Activated T-cell treated with anti-CD3 and anti-CD28 coated beads, Interleukin-2, amount 50 U/mL, for 72 hours (primary cell): ENCODE results near the gene LRRN4CL. TPM values are rescaled to one million over a fixed set of nuclear protein-coding genes. Genes with fewer than 3 reads are reported as not detected.
"Not testable (repeated sequence)": the region's sequence is repeated elsewhere in the genome, so short reads cannot be mapped to it uniquely, and the experiment has no call there.

Source experiments
- ATAC-seq, 2 donors: fragments of 150-1000 bp; cut with Tn5 transposase; replicated peaks in 1 of 2; 2 replicates each; pipeline ENCODE4 v1.10.0; 2021; ENCODE audit warnings: moderate library complexity in 2 of 2, mild to moderate bottlenecking in 1 of 2
- DNase-seq, 2 donors: peaks; one replicate each; pipeline ENCODE4 v3.0.0; 2021 to 2022; ENCODE audit warnings: mixed read lengths in 1 of 2
- H3K27ac Mint-ChIP-seq: one replicate; pipeline ENCODE4 v1.8.0; 2022; ENCODE audit warnings: mild to moderate bottlenecking, moderate library complexity, mixed read lengths
- H3K27me3 Mint-ChIP-seq: one replicate; pipeline ENCODE4 v1.8.0; 2022; ENCODE audit warnings: low read depth, mixed read lengths
- H3K36me3 Mint-ChIP-seq, 2 donors: one replicate each; pipeline ENCODE4 v1.8.0; 2022; ENCODE audit warnings: mixed read lengths in 2 of 2, mild to moderate bottlenecking in 1 of 2; ENCODE audit not compliant: insufficient read depth in 2 of 2
- H3K4me1 Mint-ChIP-seq: one replicate; pipeline ENCODE4 v1.8.0; 2022; ENCODE audit warnings: low read depth, mixed read lengths
- H3K4me3 Mint-ChIP-seq, 2 donors: one replicate each; pipeline ENCODE4 v1.8.0; 2022; ENCODE audit warnings: mild to moderate bottlenecking in 2 of 2, mixed read lengths in 2 of 2, moderate library complexity in 2 of 2
- H3K9me3 Mint-ChIP-seq, 2 donors: one replicate each; pipeline ENCODE4 v1.8.0; 2022; ENCODE audit warnings: mixed read lengths in 2 of 2
- total RNA-seq, 2 donors: library from RNA; stranded (reverse); gene quantifications; one replicate each; pipeline ENCODE4 v1.2.3, GENCODE V29; 2022

The LRRN4CL gene
- total RNA-seq, 2 donors from 2014 or later: 0.12 to 0.38 TPM

GRCh38 chr11:62665599-62666258, 23.6 kb downstream of the LRRN4CL start:
- no peaks in the 10 kb centered on the region for H3K27me3 Mint-ChIP-seq
- peaks cover 50% of the 10 kb centered on the region for H3K4me1 Mint-ChIP-seq
- H3K36me3 Mint-ChIP-seq: peaks cover 4 to 16% of the 10 kb centered on the region in 2 donors
- H3K27ac Mint-ChIP-seq: peak overlapping the region; percentile 95
- peak; percentile 62 to 73 for DNase-seq
- H3K9me3 Mint-ChIP-seq: no peaks in the 10 kb centered on the region
- ATAC-seq: peak; percentile 27 to 39
- H3K4me3 Mint-ChIP-seq: peak overlapping the region; percentile 96 to 97

DNA sequence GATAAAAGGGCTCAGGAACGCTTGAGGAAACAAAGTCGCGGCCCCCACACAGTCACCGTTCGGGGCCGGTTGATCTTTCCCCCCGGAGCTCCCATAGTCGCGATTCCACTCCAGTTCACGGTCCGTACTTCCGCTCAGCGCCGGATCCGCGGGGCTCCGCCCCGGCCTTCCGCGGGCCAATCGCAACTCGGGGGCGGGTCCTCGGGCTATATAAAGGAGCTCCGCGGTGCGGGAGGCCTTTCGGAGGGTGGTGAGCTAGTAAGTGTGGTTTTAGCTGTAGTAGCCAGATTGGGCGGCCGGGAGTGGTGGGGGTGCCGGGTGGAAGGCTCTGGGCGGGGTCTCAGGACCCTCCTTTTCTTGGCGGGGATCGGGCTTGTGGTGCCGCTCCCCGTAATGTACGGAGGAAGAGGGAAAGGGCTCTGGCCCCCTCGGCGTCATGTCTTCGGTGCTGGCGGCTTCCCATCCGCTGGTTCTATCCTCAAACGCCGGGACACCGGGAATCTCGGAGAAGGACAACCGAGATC, 24.2 kb downstream of the LRRN4CL start, which contains the start of the genes C11orf98 and CSKMT:
C11orf98 (minus strand) TSS at position 136 of the 524 bp plus-strand sequence; CDS start at position 95, 41 bp downstream.
CSKMT (plus strand) TSS at position 238 of the 524 bp plus-strand sequence. CDS start 568 bp downstream, outside the sequence.
- Mint-ChIP-seq H3K9me3 (no peaks in the 10 kb centered on the region), H3K4me3 (peak within 1 kb of the TSS; percentile 96 to 97), H3K27me3 (no peaks in the 10 kb centered on the region), H3K4me1 (peaks cover 45% of the 10 kb centered on the region), H3K36me3 (peaks cover 4 to 16% of the 10 kb centered on the region in 2 donors), H3K27ac (peak within 1 kb of the TSS; percentile 95)
- peak; percentile 97 to 99 for DNase-seq
- peak; percentile 86 to 90 for ATAC-seq

DNA sequence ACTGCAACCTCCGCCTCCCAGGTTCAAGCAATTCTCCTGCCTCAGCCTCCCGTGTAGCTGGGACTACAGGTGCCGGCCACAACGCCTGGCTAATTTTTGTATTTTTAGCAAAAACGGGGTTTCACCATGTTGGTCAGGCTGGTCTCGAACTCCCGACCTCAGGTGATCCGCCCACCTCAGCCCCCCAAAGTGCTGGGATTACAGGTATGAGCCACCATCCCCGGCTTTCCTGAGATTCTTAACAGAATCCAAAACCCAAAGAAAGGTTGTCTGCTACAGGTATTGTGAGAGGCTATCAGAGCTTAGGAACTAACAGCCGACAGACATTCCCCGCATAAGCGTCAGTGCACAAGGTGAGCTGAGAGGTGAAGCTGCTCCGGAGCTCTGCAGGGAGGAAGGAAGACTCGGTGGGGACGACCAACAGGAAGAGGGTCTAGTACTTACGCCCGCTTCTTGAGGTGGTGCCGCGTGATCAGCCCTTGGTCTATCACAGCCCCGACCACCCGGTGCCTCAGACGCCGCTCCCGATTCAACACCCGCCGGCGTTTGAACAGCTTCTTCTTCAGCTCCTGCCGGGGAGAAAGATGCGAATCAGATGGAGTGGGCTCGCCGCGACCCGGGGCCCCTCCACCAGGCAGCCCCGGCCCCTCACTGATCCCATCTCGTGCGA, 24.8 kb downstream of the LRRN4CL start:
- ATAC-seq (peak; percentile 54), DNase-seq (peak; percentile 69 to 72)
- Mint-ChIP-seq H3K4me3 (peak overlapping the region; percentile 96 to 97), H3K27me3 (no peaks in the 10 kb centered on the region), H3K4me1 (peaks cover 39% of the 10 kb centered on the region), H3K9me3 (no peaks in the 10 kb centered on the region), H3K27ac (peak overlapping the region; percentile 95), H3K36me3 (peaks cover 4 to 16% of the 10 kb centered on the region in 2 donors)

- no peaks in the 10 kb centered on the region for H3K36me3 Mint-ChIP-seq
- no peaks in the 10 kb centered on the region for H3K27me3 Mint-ChIP-seq
- peaks cover 24% of the 10 kb centered on the region for H3K4me1 Mint-ChIP-seq
- no peaks in the 10 kb centered on the region for H3K9me3 Mint-ChIP-seq
- H3K4me3 Mint-ChIP-seq: no peak overlapping the region
- no peak for DNase-seq
- no peak for ATAC-seq
- H3K27ac Mint-ChIP-seq: peak overlapping the region; percentile 36
Observed at GRCh38 chr11:62656796-62657429, 32.4 kb downstream of the LRRN4CL start.

DNA sequence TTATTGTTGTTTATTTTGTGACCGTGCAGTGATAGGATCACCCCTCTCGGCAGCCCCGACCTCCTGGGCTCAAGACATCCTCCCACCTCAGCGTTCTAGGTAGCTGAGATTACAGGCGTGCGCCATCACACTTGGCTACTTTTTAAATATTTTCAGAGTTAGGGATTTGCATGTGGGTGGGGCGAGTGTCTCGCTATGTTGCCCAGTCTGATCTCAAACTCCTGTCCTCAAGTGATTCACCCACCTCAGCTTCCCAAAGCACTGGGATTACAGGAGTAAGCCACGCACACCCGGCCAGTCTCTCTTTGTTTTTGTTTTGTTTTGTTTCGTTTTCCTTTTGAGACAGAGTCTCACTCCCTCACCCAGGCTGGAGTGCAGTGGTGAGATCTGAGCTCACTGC, 35.0 kb downstream of the LRRN4CL start:
- Mint-ChIP-seq H3K27ac (peak overlapping the region; percentile 31), H3K27me3 (no peaks in the 10 kb centered on the region), H3K4me1 (peaks cover 36% of the 10 kb centered on the region), H3K9me3 (no peaks in the 10 kb centered on the region), H3K36me3 (no peaks in the 10 kb centered on the region), H3K4me3 (peak overlapping the region; percentile 56 to 96)
- DNase-seq (no peak), ATAC-seq (no peak)

DNA sequence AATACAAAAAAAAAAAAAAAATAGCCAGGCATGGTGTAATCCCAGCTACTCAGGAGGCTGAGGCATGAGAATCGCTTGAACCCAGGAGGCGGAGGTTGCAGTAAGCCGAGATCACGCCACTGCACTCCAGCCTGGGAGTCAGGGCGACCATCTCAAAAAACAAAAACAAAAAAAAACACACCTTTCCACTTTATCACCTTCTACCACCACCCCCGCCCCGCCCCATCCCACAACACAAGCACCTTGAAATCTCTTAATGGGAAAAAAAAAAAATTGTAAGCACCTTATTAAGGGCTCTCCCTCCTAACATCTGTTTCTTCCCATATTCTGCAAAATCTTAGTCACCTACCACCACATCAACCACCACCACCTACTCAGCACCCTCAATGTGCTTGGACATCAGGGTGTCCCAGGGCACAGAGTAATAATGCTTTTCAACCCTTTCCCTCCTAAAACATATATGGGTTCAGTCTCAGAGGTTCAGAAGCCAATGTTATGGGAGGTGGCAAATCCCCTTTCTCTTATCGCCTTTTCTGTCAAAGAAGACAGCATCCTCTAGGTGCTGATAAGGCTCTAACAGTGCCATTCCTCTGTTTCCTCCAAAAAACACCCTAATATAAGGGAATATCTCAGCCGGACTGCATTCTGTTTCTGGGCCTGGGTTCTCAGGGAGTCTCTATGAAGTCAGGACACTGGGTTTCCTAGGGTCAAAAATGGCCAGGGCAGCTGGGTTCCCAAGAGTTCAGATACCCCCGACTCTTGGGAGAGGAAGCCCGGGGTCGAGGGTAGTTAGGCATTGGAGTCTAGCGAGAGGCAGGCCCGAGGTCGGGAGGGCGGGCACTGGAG, 36.9 kb downstream of the LRRN4CL start:
- peak overlapping the region; percentile 93 to 96 for H3K4me3 Mint-ChIP-seq
- peak overlapping the region; percentile 81 for H3K27ac Mint-ChIP-seq
- H3K9me3 Mint-ChIP-seq: no peaks in the 10 kb centered on the region
- ATAC-seq (peak in 1 of 2 donors; percentile 10), DNase-seq (no peak)
- no peaks in the 10 kb centered on the region for H3K36me3 Mint-ChIP-seq
- no peaks in the 10 kb centered on the region for H3K27me3 Mint-ChIP-seq
- peaks cover 36% of the 10 kb centered on the region for H3K4me1 Mint-ChIP-seq

GRCh38 chr11:62650283-62650682, 39.0 kb downstream of the LRRN4CL start:
- not testable (repeated sequence) for H3K36me3 Mint-ChIP-seq, H3K4me3 Mint-ChIP-seq, H3K27me3 Mint-ChIP-seq, DNase-seq, ATAC-seq, H3K27ac Mint-ChIP-seq, H3K9me3 Mint-ChIP-seq
- H3K4me1 Mint-ChIP-seq: peaks cover 45% of the 10 kb centered on the region

- DNase-seq (no peak), ATAC-seq (no peak)
- peaks cover 3% of the 10 kb centered on the region in 2 donors for H3K36me3 Mint-ChIP-seq
- no peak overlapping the region for H3K27ac Mint-ChIP-seq
- H3K4me3 Mint-ChIP-seq: no peak overlapping the region
- no peaks in the 10 kb centered on the region for H3K9me3 Mint-ChIP-seq
- peaks cover 47% of the 10 kb centered on the region for H3K4me1 Mint-ChIP-seq
- no peaks in the 10 kb centered on the region for H3K27me3 Mint-ChIP-seq
Observed at GRCh38 chr11:62649486-62649885, 39.8 kb downstream of the LRRN4CL start.

- DNase-seq (no peak), ATAC-seq (no peak)
- Mint-ChIP-seq H3K4me1 (peaks cover 47% of the 10 kb centered on the region), H3K36me3 (peaks cover 5 to 6% of the 10 kb centered on the region in 2 donors), H3K27ac (no peak overlapping the region), H3K9me3 (no peaks in the 10 kb centered on the region), H3K4me3 (no peak overlapping the region), H3K27me3 (no peaks in the 10 kb centered on the region)
Observed at GRCh38 chr11:62648967-62649364, 40.4 kb downstream of the LRRN4CL start.

GRCh38 chr11:62648185-62648966, 41.0 kb downstream of the LRRN4CL start:
- DNase-seq (no peak), ATAC-seq (no peak)
- peaks cover 5 to 7% of the 10 kb centered on the region in 2 donors for H3K36me3 Mint-ChIP-seq
- H3K4me1 Mint-ChIP-seq: peaks cover 45% of the 10 kb centered on the region
- no peaks in the 10 kb centered on the region for H3K9me3 Mint-ChIP-seq
- no peak overlapping the region for H3K4me3 Mint-ChIP-seq
- no peak overlapping the region for H3K27ac Mint-ChIP-seq
- H3K27me3 Mint-ChIP-seq: no peaks in the 10 kb centered on the region

DNA sequence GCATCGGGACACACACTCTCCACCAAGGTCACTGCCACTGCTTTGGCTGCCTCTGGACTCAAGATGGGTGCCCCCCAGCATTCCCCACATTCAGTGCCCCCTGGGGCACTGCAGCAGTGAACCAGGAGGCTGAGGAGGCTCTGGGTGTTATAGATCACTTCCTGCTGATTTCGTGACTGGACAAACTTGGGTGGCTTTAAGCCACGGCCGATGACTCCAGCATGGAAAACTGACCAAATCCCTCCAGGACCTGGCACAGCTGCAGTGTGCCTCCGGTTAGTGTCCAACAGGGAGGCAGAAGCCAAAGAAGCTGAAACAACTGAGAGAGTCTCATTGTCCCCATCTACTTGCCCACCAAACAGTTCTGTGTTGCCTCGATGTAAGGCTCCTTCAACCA, 41.7 kb downstream of the LRRN4CL start:
- no peaks in the 10 kb centered on the region for H3K27me3 Mint-ChIP-seq
- peaks cover 45% of the 10 kb centered on the region for H3K4me1 Mint-ChIP-seq
- no peaks in the 10 kb centered on the region for H3K9me3 Mint-ChIP-seq
- peaks cover 5 to 7% of the 10 kb centered on the region in 2 donors for H3K36me3 Mint-ChIP-seq
- ATAC-seq (no peak), DNase-seq (no peak)
- H3K27ac Mint-ChIP-seq: no peak overlapping the region
- no peak overlapping the region for H3K4me3 Mint-ChIP-seq
